Natural killer cell treated with Interleukin-12 subunit alpha and Interleukin-12 subunit beta and Interleukin-15 and Interleukin-18, amount 100 ng/mL, for 72 hours (primary cell): Measurements from ENCODE around the gene NCOA7. TPM values are rescaled to one million over a fixed set of nuclear protein-coding genes. Genes with fewer than 3 reads are reported as not detected.
A peak's percentile ranks its signal among the peaks of the same experiment; 100 is the strongest.
"Not testable (repeated sequence)": the region's sequence is repeated elsewhere in the genome, so short reads cannot be mapped to it uniquely, and the experiment has no call there.

ENCODE experiments used
- ATAC-seq, 2 donors: fragments of 150-1000 bp; cut with Tn5 transposase in 1 of 2; sonication (Bioruptor Pico), chemical (Tn5 transposase) in 1 of 2; 2 replicates each; pipeline ENCODE4 v1.10.0; 2021
- DNase-seq: peaks from one replicate; pipeline ENCODE4 v3.0.0; 2022; ENCODE audit warnings: low spot score
- H3K27ac Mint-ChIP-seq, 2 donors: 1 replicate in 1 of 2; 2 replicates in 1 of 2; pipeline ENCODE4 v1.8.0; 2022; ENCODE audit warnings: mixed read lengths in 2 of 2, mild to moderate bottlenecking in 1 of 2, moderate library complexity in 1 of 2
- H3K27me3 Mint-ChIP-seq, 2 donors: 1 replicate in 1 of 2; 2 replicates in 1 of 2; pipeline ENCODE4 v1.8.0; 2022; ENCODE audit warnings: mixed read lengths in 2 of 2
- H3K36me3 Mint-ChIP-seq: one replicate; pipeline ENCODE4 v1.8.0; 2022; ENCODE audit warnings: mixed read lengths
- H3K4me1 Mint-ChIP-seq, 2 donors: 1 replicate in 1 of 2; 2 replicates in 1 of 2; pipeline ENCODE4 v1.8.0; 2022; ENCODE audit warnings: low read depth in 2 of 2, mixed read lengths in 2 of 2, mild to moderate bottlenecking in 1 of 2
- H3K4me3 Mint-ChIP-seq: one replicate; pipeline ENCODE4 v1.8.0; 2022; ENCODE audit warnings: mixed read lengths
- H3K9me3 Mint-ChIP-seq: 2 replicates; pipeline ENCODE4 v1.8.0; 2022; ENCODE audit warnings: mixed read lengths
- total RNA-seq, 2 donors: library from RNA; stranded (reverse); gene quantifications; one replicate each; pipeline ENCODE4 v1.2.3, GENCODE V29; 2022

The NCOA7 gene
- total RNA-seq, 2 donors from 2014 or later = 41.4 to 63.9 TPM

DNA sequence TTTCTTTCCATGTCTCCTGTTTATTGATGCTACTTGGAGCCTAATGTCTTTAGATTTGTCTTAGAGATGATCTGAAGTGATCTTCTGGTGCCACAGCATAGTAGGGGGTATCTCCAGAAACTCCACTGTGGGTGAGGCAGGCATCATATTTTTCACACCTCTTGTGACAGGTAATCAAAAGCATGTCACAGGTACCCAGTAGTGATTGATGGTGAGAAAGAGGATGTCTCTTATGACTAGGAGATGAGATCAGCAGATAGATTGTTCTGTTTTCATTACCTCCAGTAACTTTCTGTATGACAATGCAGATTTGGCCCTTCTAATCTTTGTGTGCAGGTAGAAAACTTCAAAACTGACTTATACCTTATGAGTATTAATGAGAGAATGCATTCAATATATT, 13.5 kb downstream of the NCOA7 start:
- Mint-ChIP-seq H3K4me3 (no peak overlapping the region), H3K36me3 (peaks cover 11% of the 10 kb centered on the region)
- DNase-seq = no peak

GRCh38 chr6:125804866-125805425, 14.2 kb downstream of the NCOA7 start:
- not testable (repeated sequence) for ATAC-seq, H3K9me3 Mint-ChIP-seq, H3K27me3 Mint-ChIP-seq, H3K27ac Mint-ChIP-seq, DNase-seq, H3K4me3 Mint-ChIP-seq
- Mint-ChIP-seq H3K4me1 (peaks cover 48 to 61% of the 10 kb centered on the region in 2 donors), H3K36me3 (peaks cover 11% of the 10 kb centered on the region)

More for the DNA sequence above, 13.5 kb downstream of the NCOA7 start:
- no peaks in the 10 kb centered on the region for H3K27me3 Mint-ChIP-seq
- peak; percentile 58 to 78 for ATAC-seq
- peak overlapping the region; percentile 19 to 36 for H3K27ac Mint-ChIP-seq
- H3K4me1 Mint-ChIP-seq = peaks cover 48 to 59% of the 10 kb centered on the region in 2 donors
- no peaks in the 10 kb centered on the region for H3K9me3 Mint-ChIP-seq

DNA sequence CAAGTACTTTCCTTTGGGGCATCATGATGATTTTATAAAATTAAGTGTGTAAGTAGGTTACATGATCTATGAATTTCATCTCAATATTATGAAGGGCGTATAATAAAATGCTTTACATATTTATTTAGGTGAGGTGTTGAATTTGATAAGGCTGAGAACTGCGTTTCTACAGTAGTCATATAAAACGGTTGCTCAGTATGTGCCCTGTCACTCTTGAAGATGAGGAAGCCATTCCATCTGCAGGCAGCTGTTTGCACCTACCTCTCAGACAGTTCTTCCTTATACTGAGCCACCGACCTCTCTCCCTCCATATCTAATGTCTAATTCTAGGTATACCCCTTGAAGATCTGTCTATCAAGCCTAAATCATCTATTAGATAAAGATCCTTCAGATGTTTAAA, 16.1 kb downstream of the NCOA7 start:
- peak overlapping the region; percentile 11 to 28 for H3K27ac Mint-ChIP-seq

DNA sequence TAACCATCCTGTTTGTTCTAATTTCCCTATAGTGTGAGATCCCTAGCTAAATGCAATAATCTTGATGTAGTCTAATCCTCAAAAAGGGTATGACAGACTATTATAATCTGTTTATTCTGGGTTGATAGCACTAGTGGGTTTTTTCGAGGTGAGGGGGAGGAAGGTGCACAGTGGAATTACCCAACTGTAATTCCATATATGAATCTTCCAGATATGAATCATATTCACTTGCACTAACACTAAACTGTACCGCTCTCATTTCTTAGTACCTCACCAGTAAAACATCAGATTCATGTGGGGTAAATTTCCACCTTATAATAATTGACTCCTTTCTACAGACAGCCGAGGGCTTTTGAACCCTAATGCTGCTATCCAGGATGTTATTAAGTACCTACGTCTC, 16.5 kb downstream of the NCOA7 start:
- peaks cover 52 to 71% of the 10 kb centered on the region in 2 donors for H3K4me1 Mint-ChIP-seq
- no peaks in the 10 kb centered on the region for H3K27me3 Mint-ChIP-seq
- H3K36me3 Mint-ChIP-seq = peaks cover 11% of the 10 kb centered on the region
- H3K27ac Mint-ChIP-seq = peak overlapping the region; percentile 11 to 28
- H3K9me3 Mint-ChIP-seq = no peaks in the 10 kb centered on the region
- H3K4me3 Mint-ChIP-seq = peak overlapping the region; percentile 26
- no peak for DNase-seq
- ATAC-seq = peak; percentile 76 to 77

More for the DNA sequence above, 16.1 kb downstream of the NCOA7 start:
- Mint-ChIP-seq H3K9me3 (no peaks in the 10 kb centered on the region), H3K4me1 (peaks cover 56 to 71% of the 10 kb centered on the region in 2 donors), H3K36me3 (peaks cover 11% of the 10 kb centered on the region), H3K27me3 (no peaks in the 10 kb centered on the region), H3K4me3 (peak overlapping the region; percentile 26)
- DNase-seq (no peak), ATAC-seq (no peak)

GRCh38 chr6:125808060-125808459, 17.3 kb downstream of the NCOA7 start:
- H3K27ac Mint-ChIP-seq = peak overlapping the region; percentile 28 to 49
- peaks cover 55 to 71% of the 10 kb centered on the region in 2 donors for H3K4me1 Mint-ChIP-seq
- H3K27me3 Mint-ChIP-seq = no peaks in the 10 kb centered on the region
- peaks cover 11% of the 10 kb centered on the region for H3K36me3 Mint-ChIP-seq
- H3K9me3 Mint-ChIP-seq = no peaks in the 10 kb centered on the region
- DNase-seq (no peak), ATAC-seq (peak; percentile 38 to 52)
- peak overlapping the region; percentile 26 for H3K4me3 Mint-ChIP-seq

GRCh38 chr6:125808591-125808990, 17.8 kb downstream of the NCOA7 start:
- Mint-ChIP-seq H3K4me1 (peaks cover 51 to 67% of the 10 kb centered on the region in 2 donors), H3K4me3 (peak overlapping the region; percentile 26), H3K27me3 (no peaks in the 10 kb centered on the region), H3K27ac (peak overlapping the region; percentile 28 to 49), H3K9me3 (no peaks in the 10 kb centered on the region), H3K36me3 (peaks cover 11% of the 10 kb centered on the region)
- ATAC-seq (no peak), DNase-seq (no peak)

GRCh38 chr6:125809570-125810170, 18.9 kb downstream of the NCOA7 start:
- peaks cover 11% of the 10 kb centered on the region for H3K36me3 Mint-ChIP-seq
- H3K27me3 Mint-ChIP-seq = no peaks in the 10 kb centered on the region
- no peak overlapping the region for H3K4me3 Mint-ChIP-seq
- peaks cover 45 to 64% of the 10 kb centered on the region in 2 donors for H3K4me1 Mint-ChIP-seq
- no peak overlapping the region for H3K27ac Mint-ChIP-seq
- ATAC-seq = no peak
- no peak for DNase-seq
- H3K9me3 Mint-ChIP-seq = no peaks in the 10 kb centered on the region

DNA sequence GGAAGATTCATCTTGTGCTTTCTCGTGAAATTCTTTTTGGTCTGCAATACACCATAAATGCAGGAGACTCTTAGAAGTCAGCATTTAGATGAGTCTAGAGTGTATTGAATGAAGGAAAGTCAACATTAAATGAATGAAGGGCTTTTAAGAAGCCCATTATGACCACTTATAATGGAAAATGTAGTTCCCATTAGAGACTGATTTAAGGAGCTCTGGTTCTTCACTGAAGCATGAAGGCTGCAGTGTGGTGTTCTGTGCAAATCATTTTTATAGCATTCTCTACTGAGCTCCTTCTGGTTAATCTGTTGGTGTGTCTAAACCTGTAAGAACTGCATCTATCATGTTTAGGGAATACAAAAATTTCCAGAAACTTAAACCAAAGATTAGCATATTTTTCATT, 19.7 kb downstream of the NCOA7 start:
- H3K27me3 Mint-ChIP-seq = no peaks in the 10 kb centered on the region
- H3K27ac Mint-ChIP-seq = no peak overlapping the region

DNA sequence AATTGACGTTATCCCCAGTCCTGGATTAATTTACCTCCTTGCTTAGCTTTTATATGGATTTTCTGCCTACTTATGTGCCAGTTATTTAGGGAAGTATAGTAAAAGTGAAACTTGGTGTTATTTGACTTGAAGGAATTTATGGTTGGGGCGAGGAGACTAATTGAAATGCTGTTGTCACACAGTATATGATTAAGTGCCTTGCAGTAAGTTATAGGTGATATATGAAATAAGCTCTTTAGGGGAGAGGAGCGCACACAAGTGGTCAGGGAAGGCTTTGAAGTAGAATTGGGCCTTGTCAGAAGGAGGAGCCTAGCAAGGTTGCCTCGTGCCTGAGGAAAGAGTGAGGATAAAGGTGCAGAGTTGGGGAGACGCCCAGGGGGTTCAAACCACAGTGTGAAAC, 20.5 kb downstream of the NCOA7 start:
- DNase-seq = no peak
- no peak for ATAC-seq
- Mint-ChIP-seq H3K4me1 (peaks cover 45 to 57% of the 10 kb centered on the region in 2 donors), H3K4me3 (no peak overlapping the region), H3K27me3 (no peaks in the 10 kb centered on the region), H3K36me3 (peaks cover 14% of the 10 kb centered on the region), H3K9me3 (no peaks in the 10 kb centered on the region), H3K27ac (no peak overlapping the region)

More for the DNA sequence above, 19.7 kb downstream of the NCOA7 start:
- DNase-seq = no peak
- Mint-ChIP-seq H3K36me3 (peaks cover 11% of the 10 kb centered on the region), H3K4me3 (no peak overlapping the region), H3K4me1 (peaks cover 48 to 62% of the 10 kb centered on the region in 2 donors), H3K9me3 (no peaks in the 10 kb centered on the region)
- no peak for ATAC-seq

- DNase-seq = no peak
- no peak overlapping the region for H3K4me3 Mint-ChIP-seq
- peaks cover 22% of the 10 kb centered on the region for H3K36me3 Mint-ChIP-seq
- ATAC-seq = no peak
- H3K9me3 Mint-ChIP-seq = no peaks in the 10 kb centered on the region
- peaks cover 38 to 48% of the 10 kb centered on the region in 2 donors for H3K4me1 Mint-ChIP-seq
- H3K27me3 Mint-ChIP-seq = no peaks in the 10 kb centered on the region
- H3K27ac Mint-ChIP-seq = peak overlapping the region in 1 of 2 donors; percentile 21
Observed at GRCh38 chr6:125812394-125813292, 21.9 kb downstream of the NCOA7 start.

DNA sequence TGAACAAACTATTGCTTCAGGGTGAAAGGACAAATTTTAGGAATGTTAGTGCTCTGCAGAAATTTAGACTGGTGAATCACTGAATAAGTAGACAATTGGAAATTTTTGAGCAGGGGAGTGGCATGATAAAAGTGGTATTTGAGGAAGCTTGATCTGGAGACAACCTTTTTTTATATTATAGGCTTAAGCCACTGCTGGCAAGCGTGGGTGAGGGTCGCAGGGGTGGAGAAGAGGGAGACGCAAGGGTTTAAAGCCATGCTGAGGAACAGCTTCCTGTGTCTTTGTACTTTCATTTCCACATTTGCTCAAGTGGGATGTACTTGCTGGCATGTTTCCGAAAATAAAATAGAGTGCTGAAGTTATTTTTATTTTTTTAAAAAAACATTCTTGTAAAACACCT, 23.7 kb downstream of the NCOA7 start:
- Mint-ChIP-seq H3K9me3 (no peaks in the 10 kb centered on the region), H3K27me3 (no peaks in the 10 kb centered on the region), H3K4me1 (peaks cover 27 to 38% of the 10 kb centered on the region in 2 donors), H3K36me3 (peaks cover 15% of the 10 kb centered on the region), H3K27ac (peak overlapping the region in 1 of 2 donors; percentile 81), H3K4me3 (peak overlapping the region; percentile 46)
- DNase-seq = no peak
- no peak for ATAC-seq

DNA sequence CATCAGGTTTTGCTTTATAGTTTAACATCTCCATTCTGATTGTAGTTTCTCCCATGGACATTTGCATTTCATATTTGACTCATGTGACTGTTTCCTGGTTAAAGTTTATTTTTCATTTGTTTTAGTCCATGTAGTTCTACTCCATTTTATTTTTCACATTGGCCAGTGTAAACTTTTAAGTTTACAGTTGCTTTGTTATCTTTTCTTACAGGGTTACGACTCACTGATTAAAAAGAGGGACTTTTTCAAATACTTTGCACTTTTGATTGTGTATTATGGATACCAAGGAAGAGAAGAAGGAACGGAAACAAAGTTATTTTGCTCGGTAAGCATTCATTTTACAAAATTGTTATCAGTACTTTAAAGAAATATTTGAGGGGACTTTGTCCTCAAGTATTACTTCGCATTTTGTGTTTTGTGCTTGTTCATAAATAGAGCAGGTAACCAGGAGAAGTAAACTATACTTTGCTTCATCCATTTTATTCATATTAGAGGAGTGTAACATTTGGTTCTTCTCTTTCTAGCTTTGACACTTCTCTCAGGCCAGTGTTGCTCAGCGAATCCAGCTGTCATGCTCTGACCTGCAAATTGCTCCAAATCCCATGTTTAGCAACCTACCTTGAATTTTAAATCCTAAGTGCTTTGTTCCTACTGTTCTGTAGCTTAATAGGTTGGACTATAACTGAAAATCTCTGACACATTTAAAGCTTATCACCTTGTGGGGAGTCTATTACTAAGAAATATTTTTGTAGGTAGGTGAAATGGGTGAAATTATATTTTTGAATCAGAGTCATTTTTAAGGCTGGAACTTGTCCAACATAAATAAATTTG, 24.5 kb downstream of the NCOA7 start:
- Mint-ChIP-seq H3K4me3 (no peak overlapping the region), H3K9me3 (no peaks in the 10 kb centered on the region), H3K36me3 (peaks cover 19% of the 10 kb centered on the region), H3K4me1 (peaks cover 34 to 45% of the 10 kb centered on the region in 2 donors), H3K27ac (peak overlapping the region in 1 of 2 donors; percentile 81), H3K27me3 (no peaks in the 10 kb centered on the region)
- ATAC-seq (no peak), DNase-seq (no peak)

DNA sequence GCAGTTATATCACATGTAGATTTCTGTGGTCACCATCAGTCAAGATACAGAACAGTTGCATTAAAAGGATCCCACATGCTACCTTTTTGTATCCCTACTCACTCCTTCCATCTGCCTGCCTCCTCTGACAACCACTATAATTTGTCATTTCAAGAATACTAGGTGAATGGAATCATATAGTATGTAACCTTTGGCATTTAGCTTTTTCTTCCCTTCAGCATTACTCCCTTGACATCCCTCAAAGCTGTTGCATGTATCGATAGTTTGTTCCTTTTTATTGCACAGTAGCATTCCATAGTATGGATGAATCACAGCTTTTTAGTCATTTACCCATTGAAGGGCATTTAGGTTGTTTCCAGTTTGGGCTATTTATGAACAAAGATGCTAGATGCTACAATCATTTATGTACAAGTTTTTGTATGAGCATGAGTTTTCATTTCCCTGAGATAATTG, 26.1 kb downstream of the NCOA7 start:
- Mint-ChIP-seq H3K4me1 (peaks cover 29 to 43% of the 10 kb centered on the region in 2 donors), H3K4me3 (no peak overlapping the region), H3K27ac (no peak overlapping the region), H3K9me3 (no peaks in the 10 kb centered on the region), H3K27me3 (no peaks in the 10 kb centered on the region), H3K36me3 (peaks cover 19% of the 10 kb centered on the region)
- no peak for DNase-seq
- ATAC-seq = no peak
